Measurements from ENCODE around the gene USP6NL.
"Not testable (repeated sequence)": the region's sequence is repeated elsewhere in the genome, so short reads cannot be mapped to it uniquely, and the experiment has no call there.

The USP6NL gene

DNA sequence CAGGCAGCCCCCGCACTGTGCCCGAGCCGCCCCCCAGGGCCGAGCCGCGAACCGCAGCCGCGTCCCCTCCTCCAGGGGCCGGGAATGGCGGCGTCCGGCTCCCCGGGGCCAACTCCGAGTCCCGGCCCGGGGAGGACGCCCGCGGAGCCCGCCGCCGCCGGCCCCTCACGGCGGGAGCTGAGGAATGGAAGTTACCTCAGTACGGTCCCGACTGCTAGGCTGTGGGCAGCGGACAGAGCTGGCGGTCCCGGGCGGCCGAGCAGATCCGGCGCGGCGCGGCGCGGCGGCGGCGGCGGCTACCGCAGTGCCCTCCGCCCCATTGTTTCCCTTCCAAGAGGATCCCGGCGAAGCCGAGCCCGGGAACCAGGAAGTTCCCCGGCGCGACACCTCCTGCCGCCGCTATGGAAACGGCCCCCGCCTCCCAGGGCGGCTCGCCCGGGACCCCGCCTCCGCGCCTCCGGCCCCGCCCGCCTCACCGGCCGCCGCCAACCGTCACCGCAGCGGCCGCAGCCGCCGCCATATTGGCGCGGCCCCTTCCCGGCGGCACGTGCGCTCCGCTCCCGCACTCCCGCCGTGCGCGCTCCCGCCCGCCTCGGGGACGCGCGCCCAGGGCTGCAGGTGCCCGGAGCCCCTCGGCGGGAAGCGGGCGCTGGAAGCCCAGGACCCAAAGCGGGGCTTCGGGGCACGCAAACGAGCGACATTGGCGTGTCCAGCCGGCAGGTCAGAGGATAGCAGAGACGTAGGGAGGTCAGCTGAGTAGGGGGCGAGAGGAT, at the start of gene USP6NL:
Gene USP6NL (minus strand): TSS at position 403 of the 773 bp plus-strand sequence. CDS start 14,016 bp downstream, outside the sequence.
- DNase-seq = peak; percentile 60

DNA sequence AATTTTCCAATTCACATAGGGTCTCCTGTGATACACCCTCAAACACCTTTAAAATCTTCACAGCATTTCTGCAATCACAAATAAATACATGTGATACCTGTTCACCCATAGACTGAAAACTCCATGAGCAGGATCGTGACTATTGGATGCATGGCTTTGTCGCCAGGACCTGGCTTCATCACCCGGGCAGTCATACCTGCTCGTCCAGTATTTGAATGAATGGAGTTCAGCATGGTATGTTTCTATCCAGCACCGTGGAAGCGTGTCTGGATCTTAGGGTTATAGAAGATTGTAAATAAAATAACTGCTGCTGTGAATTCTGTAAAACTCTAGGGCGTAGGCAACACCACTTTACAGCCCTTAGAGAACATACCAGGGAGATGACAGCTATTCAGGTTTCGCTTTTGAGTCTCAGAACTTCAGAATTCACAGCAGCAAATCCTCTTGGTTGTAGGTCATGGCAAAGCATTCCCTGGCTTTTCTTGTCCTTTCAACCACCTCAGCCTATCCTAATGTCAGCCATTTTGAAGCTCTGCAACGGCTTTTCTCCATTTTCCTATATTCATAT, 47.4 kb upstream of the USP6NL start:
- DNase-seq = no peak

DNA sequence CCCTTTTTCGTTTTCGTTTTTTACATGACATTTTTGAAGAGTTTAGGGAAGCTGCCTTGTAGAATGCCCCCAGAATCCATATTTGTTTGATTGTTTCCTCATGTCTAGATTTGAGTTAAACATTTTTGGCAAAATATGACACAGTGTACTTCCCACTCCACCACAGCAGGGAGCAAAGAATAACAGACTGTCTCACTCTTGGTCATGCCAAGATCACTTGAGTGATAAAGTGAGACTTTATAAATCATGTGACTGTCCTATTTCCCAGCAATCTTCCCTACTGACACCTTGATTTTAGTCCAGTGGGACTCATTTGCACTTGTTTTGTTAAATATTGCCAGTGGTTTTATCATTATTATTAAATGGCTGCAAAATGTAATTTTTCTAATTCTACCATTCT, 44.4 kb upstream of the USP6NL start:
- DNase-seq = no peak

DNA sequence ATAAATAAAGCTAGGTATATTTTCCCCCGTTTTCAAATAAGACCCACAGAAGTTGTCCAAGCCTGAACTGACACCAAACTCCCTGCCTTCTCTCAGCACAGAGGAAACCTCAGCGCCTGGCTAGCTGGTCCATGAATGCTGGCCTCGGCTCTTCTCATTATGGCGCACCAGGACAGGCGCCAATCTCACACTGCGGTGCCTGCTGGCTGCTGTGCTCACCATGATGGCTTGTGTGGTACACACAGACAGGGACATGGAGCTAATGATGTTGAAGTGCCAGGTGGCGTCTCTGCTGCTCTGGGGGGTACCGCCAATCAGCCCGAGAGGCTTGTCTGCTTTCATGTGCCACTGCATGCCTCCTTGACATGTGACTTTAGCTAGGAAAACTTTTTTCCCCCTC, 43.2 kb upstream of the USP6NL start:
- DNase-seq = no peak

DNA sequence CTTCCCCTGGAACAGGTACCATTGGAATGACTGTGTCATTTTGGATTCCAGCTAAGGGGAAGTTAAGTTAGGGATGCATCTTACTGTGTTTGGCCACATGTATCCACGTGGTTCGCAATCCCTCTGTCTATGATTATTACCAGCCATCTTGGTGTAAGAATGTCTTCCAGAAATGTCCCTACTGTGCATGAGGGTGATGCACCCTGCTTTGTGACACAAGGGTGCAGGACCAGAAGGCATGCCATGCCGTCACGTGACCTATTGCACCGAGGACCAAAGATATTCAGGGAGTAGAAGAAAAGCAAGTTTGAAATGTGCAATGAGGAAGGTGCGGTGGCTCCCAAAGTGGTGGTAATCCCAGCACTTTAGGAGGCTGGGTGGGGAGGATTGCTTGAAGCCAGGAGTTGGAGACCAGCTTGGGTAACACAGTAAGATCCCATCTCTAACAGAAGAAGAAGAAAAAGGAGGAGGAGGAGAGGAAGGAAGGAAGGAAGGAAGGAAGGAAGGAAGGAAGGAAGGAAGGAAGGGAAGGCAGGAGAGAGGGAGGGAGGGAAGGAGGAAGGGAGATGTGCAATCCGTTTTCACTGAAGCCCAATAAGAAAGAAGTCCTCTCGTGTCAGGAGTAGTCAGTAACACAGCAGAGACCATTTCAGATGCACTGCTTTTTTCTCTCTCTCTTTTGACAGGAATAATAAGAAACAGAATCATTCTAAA, 42.5 kb upstream of the USP6NL start:
- DNase-seq = no peak

DNA sequence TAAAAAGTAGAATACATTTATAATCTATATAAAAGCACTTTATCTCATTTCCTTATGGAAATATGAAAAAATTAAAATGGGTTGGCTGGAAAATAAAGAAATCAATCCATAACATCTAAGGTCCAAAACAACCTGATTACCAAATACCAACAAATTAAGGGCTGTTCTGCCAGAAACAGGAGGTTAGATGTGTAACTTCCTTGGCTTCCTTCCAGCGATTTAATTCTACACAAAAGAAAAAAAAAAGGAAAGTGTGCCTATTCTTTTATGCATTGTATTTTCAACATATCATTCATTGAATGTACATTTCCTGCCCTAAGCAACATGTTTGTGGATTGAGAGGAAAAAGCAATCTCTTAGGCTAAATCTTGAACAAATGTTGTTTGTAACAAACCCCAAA, 36.2 kb upstream of the USP6NL start:
- no peak for DNase-seq

DNA sequence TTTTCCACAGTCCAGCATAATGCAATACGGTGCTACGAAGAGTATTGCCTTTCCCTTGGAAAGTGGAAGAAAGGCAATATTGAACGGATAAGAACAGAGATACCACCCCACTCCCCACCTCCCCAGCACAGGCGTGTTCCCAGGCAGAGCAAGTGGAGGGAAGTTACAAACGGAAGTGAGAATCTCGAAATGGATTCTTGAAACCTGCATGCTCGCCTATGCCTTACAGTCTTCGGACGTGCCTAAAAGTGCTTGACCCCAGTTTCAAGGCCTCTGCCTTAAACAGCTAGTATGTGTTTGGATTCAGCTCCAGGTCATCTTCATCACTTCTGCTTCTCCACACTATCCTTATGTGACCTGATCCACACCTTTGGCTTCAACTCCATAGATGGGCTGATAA, 35.0 kb upstream of the USP6NL start:
- no peak for DNase-seq

DNA sequence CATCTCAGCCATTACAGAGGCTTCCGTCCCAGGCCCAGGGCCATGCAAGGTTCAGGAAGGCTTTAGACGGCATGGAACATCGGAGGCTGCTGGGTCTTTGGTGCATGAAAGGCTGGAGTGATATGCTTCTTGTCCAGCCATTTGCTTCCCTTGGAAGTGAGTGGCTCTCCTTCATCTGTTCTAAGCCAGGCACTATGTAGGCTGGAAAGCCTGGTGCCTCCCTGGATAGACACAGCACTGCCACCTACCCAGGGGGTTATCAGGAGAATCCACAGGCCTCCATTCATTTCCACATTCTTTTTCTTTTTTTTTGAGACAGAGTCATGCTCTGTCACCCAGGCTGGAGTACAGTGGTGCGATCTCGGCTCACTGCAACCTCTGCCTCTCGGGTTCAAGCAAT, 31.6 kb upstream of the USP6NL start:
- DNase-seq = no peak

DNA sequence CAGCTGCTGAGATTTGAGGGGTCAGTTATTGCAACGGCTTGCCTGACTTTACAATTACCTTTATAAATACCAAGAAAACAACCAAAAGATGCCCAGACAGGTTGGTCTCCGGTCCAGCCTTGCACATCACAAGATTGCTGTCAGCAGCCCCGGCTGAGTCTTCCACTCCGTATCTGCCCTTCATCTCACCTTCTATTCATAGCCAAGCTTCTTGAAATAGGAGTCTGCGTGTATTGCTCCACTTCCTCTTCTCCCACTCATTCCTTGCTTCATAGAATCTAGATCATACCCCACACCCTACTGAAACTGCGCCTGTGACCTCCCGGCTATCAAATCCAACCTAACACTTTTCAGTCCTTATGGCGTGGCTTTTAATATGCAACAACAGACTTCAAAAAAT, 31.1 kb upstream of the USP6NL start:
- no peak for DNase-seq

DNA sequence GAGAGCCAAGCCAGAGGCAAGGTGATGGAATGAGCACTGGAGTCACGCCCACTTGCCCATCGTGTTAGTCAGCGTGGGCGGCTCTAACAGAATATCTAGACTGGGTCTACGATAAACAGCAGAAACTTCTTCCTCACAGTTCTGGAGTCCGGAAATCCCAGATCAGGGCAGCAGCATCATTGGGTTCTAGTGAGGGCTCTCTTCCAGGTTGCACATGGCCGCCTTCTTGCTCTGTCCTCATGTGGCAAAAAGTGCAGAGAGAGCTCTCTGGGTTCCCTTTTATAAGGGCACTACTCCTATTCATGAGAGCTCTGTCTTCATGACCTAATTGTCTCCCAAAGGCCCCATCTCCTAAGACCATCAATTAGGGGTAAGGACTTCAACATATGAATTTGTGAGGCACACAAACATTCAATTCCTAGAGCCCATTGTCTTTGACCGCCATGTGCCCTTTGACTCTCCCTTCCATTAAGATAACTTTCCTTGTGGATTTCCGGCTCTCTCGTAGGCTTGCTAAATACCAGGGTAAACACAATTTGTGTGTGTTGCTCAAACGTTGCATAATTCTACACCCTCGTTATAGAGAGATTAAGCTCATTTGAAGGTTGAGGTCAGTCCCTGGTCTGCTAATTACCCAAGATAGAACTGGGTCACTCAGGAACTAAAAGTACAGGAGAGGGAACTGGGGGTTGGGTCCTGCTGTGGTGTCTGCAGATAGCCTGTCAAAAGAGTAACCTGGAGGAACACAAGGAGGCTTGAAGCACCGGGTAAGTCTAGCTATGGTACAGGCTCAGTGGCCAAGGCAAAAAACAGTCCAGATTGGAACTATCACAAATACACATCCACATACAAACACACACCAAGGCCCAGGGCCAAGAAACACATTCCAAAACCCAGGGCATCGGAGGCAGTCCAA, 28.7 kb upstream of the USP6NL start:
- no peak for DNase-seq

DNA sequence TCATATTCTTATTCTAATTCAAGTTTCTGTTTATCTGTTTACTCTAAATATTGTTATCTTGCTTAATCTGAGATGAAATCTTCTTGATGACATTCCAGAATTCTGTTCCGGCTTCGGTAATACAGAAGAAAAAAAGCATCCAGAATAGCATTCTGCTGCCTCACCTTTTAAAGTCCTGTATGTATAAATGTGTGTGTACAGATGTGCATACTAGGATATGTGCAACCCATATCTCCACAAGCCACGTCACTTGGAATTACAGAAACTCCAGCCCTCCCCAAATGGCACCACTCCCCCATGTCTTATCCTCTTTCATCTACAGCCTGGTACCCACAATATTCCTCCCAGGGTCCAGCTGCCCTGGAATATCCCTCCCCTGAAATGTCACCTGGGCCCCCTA, 27.9 kb upstream of the USP6NL start:
- no peak for DNase-seq

DNA sequence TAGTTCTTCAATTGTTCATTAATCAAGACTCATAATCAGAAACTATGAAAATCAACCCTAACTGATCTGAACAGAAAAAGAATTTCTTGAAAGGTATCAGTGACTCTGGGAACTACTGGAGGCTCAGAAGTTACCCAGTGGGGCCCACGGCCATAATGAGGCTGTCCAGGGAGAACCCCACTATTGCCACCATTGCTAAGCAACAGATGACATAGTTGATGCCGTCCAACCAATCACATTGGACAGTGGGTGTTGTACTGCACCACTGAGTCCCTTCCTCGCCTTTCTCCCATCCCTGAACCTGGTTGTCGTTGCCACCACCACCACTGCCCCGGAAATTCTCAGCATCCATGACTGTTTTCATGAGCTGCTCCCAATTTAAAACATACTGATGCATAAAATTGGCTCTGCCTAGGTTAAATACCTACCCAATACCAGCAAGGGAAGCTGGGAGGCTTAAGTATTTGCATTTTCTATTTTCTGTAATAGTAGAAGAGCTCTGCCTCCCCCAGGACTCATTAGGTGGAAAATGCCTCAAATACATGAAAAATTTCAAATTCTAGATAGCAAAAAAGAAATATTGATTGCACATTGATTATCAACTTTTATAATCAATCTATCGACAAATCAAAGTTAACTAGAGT, 26.7 kb upstream of the USP6NL start:
- no peak for DNase-seq

DNA sequence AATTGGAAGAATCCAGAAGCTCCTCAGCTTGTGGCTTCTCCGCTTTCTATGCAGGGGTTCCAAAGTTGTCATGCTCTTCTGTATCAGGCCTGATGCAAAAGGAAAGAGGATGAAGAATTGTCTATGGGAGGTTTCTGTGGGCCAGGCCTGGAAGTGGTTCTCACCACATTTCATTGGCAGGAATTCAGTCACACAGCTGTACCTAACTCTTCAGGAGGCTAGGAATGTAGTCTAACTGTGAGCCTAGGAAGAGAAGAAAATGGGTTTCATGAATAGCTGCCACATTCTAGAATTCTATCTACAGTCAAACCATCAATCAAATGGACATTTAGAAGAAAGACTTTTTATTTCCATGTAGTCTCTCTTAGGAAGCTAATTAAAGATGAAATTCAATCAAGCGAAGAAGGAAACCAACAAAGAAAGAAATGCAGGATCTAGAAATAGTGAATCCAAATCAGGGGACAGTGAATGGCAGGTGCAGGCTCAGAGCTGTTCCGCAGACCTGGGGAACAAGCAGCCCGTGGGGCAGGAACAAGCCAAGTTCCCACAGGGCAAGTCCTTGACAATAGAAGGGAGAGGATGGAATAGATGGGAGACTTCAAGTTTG, 25.4 kb upstream of the USP6NL start:
- no peak for DNase-seq

DNA sequence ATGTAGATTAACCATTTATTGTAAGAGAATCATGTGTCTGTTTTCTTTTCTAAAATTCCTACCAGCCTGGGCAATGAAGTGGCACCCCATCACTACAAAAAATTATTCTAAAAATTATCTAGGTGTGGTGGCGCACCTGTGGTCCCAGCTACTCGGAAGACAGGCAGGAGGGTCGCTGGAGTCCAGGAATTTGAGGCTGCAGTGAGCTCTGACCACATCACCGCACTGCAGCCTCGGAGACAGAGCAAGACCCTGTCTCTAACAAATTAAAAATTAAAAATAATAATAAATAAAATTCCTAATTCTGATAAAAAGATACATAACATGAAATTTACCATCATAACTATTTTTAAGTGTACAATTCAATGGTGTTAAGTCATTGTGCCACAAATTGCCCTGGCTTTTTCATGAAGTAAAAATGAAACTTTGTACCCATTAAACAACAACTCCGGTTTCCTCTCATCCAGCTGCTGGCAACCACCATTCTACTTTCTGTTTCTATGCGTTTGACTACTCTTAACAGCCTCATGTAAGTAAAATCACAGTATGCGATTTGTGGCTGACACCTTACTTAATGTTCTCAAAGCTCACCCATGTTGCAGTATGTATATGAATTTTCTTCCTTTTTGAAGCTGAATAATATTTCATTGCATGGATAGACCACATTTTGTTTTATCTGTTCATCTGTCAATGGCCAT, 20.6 kb upstream of the USP6NL start:
- no peak for DNase-seq

DNA sequence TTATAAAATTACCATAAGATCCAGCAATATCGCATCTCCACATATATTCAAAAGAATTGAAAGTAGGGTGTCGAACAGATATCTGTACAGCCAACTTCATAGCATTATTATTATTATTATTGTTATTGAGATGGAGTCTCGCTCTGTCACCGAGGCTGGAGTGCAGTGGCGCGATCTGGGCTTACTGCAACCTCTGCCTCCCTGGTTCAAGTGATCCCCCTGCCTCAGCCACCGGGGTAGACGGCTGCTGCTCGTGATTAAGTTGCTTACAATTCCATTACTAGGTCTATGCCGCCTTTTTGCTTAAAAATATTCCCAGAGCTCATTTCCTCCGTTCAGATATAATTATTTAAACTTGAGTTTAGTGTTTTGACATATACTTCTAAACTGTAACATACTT, 19.8 kb upstream of the USP6NL start:
- DNase-seq = no peak

DNA sequence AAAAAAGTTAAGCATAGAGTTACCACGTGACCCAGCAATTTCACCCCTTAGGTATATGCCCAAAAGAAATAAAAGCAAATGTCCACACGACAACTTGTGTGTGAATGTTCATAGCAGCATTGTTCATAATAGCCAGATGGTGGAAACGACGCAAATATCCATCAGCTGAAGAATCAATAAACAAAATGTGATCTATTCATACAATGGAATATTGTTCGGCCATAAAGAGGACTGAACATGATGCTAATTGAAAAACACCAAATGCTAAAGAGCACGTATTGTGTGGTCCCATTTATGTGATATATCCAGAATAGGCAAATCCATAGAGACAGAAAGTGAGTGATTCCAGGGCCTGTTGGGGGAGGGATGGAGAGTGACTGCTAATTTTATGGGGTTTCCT, 18.3 kb upstream of the USP6NL start:
- no peak for DNase-seq

DNA sequence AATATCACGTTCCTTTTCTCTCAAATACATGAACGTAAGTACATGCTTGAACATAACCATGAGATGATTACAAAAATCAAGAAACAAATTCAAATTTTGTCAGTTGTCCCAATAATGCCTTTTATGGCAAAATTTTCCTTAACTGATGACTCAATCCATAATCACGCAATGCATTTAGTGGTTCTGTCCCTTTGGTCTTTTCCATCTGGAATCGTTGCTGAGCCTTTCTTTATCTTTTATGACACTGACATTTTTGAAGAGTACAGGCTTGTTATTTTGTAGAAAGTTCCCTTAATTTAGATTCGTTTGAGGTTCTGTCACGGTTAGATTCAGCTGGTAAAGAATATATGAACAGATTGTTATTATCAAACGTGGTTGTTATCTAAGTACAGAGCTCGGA, 16.5 kb upstream of the USP6NL start:
- not testable (repeated sequence) for DNase-seq

DNA sequence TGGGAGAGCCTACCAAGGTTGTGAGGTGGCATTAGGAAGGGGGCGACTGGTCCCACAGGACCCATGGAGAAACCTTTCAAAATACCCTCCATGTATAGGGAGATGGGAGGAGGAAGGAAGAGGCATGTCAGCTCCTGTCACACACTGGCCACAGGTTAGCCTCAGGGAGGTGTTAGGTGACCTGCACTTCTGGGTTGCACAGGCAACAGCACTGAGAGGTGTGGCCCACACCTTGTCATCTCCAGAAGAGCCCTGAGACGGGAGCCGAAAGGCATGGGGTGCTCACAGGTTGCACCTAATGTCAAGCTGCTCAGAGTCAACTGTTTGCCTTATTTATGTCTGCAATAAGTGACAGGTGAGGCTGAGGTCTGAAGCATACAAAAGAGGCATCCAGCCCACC, 14.6 kb upstream of the USP6NL start:
- no peak for DNase-seq

DNA sequence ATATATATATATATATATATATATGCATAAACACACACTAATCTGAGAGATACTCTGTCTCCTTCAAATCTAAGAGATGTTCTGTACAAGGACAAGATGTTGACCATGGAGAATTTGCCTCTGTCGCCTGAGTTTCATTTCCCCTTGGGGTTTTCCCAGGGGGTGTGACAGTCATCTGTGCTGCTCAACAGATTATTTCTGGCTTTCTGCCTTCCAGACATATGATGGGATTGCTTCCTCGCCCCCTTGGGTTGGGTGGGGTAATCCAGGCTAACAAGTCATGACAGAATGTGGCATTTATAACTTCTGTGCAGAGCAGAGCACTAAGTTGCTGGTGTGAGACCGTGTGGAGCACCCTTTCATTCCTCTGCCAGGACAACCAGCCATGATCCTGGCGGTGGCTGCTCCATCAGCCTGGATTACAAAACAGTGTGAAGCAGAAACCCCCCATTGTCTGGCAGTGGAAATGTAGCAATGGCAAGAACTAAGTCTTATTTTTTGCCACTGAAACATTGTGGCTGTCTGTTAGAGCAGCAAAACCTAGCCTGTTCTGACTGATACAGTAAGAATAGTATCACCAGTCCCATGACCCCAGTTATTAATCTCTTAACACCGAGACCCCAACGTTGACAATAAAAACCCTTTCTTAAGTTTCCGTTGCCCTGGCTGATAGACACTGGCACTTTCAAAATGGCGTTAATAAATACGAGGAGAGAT, 13.7 kb upstream of the USP6NL start:
- DNase-seq = no peak

DNA sequence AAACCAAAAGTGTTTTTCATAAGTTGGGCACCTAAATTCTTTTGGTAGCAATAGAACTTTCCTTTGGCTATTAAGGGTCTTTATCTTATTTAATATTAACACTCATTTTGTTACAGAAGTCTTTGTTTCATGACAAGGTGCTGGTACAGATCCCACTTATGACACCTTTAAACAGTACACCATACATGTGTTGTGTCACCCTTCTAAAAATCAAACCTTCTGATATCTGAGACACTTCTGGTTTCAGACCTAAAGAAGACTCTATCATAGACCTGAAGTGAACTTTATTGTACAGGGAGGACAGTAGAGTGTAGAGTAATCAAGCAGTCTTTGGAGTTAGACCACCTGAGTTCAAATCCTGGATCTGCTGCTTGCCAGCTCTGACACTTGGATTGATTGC, 5.8 kb upstream of the USP6NL start:
- no peak for DNase-seq

DNA sequence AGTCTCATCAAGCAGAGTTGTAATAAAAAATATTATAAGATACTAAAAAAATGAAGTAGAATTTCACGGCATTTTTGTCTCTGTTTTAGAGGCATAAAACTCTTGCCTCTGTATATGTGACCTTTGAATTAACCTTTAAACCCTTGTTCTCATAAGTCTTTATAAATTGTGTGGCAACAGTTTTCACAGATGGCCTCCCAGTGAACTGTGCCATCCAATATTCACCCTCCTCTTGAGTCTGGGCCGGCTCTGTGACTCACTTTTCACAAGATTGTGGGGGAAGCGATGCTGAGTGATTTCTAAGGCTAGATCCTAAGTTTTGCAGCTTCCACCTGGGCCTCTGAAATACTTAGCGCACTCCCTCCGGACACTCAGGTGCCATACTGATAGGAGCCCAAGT, 4.6 kb upstream of the USP6NL start:
- peak; percentile 38 for DNase-seq

Data from NCI-H226 (cell line).